ENCODE results near the gene IL19.

The IL19 gene

DNA sequence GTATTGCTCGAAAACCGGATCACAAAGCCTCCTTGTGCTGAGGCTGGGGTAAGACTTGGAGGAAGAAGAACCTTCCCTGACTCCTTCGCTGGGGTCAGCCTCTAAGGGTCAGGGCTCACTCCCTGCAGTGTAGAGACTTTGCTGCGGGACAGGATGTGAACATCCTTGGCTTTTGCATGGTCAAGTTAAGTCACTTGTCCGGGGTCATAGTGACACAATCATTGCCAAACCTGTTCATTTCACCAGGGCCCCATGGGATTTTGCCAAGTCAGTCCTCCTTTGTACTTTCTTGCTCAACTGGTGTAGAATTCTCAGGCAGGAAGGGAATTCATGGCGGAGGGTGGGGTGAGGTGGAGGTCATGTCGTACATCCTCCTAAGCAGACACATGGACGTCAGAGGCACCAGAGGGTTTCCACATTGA, 26.4 kb downstream of the IL19 start (continued):
- TF ChIP-seq, protein P1, sequence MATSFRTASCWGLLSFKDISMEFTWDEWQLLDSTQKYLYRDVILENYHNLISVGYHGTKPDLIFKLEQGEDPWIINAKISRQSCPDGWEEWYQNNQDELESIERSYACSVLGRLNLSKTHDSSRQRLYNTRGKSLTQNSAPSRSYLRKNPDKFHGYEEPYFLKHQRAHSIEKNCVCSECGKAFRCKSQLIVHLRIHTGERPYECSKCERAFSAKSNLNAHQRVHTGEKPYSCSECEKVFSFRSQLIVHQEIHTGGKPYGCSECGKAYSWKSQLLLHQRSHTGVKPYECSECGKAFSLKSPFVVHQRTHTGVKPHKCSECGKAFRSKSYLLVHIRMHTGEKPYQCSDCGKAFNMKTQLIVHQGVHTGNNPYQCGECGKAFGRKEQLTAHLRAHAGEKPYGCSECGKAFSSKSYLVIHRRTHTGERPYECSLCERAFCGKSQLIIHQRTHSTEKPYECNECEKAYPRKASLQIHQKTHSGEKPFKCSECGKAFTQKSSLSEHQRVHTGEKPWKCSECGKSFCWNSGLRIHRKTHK (tag by site-specific recombination; IDR thresholded peaks at IDR 0.05): no peak
- TF ChIP-seq ZNF23 (tag by site-specific recombination; IDR thresholded peaks at IDR 0.05; ENCODE audit: borderline replicate concordance): no peak
- no peak for TF ChIP-seq ZNF138 (tag by site-specific recombination; IDR thresholded peaks at IDR 0.05; ENCODE audit: borderline replicate concordance)

DNA sequence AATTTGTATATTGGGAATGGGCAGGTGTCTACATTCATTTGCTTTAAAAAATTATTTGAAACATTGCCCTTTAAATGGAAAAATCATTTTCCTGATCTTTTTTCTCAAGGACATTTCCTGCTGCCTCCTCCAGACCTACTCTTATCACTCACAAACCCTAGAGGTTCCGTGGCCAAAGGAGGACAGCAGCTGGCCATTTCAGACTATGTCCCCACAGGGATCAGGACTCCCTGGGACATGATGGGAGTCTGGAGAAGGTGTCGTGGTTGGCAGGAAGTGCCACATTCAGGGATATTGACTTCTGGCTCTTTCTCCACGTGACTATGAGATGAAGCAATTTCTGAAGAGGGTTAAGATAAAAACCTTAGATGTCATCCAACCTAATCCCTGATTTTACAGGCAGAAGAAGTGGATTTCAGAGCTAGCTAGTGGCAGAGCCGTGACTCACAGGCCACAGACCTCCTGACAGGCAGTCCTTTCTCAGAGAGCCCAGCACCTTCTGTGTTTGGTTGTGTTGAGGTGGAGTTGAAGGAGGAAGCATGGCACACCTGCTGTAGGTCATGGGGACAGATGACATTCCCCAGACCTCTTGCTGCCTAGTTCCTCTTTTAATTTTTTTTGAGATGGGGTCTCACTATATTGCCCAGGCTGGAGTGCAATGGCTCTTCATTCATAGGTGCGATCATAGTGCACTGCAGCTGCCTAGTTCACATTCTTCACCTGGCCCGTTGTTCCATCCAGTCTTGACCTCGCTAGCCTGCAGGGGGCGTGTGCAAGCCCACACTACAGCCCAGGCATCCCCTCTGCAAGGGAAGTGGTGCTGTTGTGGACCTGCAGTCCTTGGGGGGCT, 27.2 kb downstream of the IL19 start:
- Histone ChIP-seq H3K36me3 (ENCODE audit: control insufficient read depth in 2 of 2, insufficient read depth in 1 of 2, low read length in 2 of 2) (no peaks in the 10 kb centered on the region), H3K4me3 (ENCODE audit: low read depth, low read length) (no peak overlapping the region), H3K4me1 (ENCODE audit: control insufficient read depth, insufficient read depth, low read length) (no peaks in the 10 kb centered on the region), H3K9me3 (ENCODE audit: control insufficient read depth, insufficient read depth, low read depth, low read length) (no peaks in the 10 kb centered on the region), H3K27ac (ENCODE audit: extremely low read depth, low read depth, low read length) (no peak overlapping the region)
- ChIA-PET CTCF (interaction anchor here (0.6 to 3.3 kb wide), 21 partner anchors 9 to 941 kb away, joined by 3 to 23 read pairs (median 5); partner anchors contain the start of gene IL19), POLR2A (no interaction called here)
- TF ChIP-seq ZNF664 (tag by site-specific recombination; IDR thresholded peaks at IDR 0.05) (no peak), ZNF221 (tag by site-specific recombination; IDR thresholded peaks at IDR 0.05; ENCODE audit: borderline replicate concordance) (no peak), ZNF747 (tag by site-specific recombination; IDR thresholded peaks at IDR 0.05) (no peak), ZNF324 (tag by site-specific recombination; IDR thresholded peaks at IDR 0.05) (no peak), ZNF624 (tag by site-specific recombination; IDR thresholded peaks at IDR 0.05) (no peak), ZBTB17 (tag by site-specific recombination; IDR thresholded peaks at IDR 0.05) (0 out of 2 replicates have a peak, but pooled peaks have one; percentile 18), ZNF214 (tag by site-specific recombination; IDR thresholded peaks at IDR 0.05; ENCODE audit: borderline replicate concordance) (no peak), ZBTB1 (tag by site-specific recombination; IDR thresholded peaks at IDR 0.05) (no peak), ZFP37 (tag by site-specific recombination; IDR thresholded peaks at IDR 0.05) (no peak), ZNF121 (tag by site-specific recombination; IDR thresholded peaks at IDR 0.05) (0 out of 2 replicates have a peak, but pooled peaks have one; percentile 67), ZNF404 (tag by site-specific recombination; IDR thresholded peaks at IDR 0.05) (no peak), ZNF140 (tag by site-specific recombination; IDR thresholded peaks at IDR 0.05) (no peak), ZIC2 (tag by site-specific recombination; IDR thresholded peaks at IDR 0.05) (no peak), SP3 (tag by site-specific recombination; IDR thresholded peaks at IDR 0.05) (no peak), ZNF2 (tag by site-specific recombination; IDR thresholded peaks at IDR 0.05) (0 out of 2 replicates have a peak, but pooled peaks have one; percentile 44), GLI4 (tag by site-specific recombination; IDR thresholded peaks at IDR 0.05) (no peak), ZNF791 (tag by site-specific recombination; IDR thresholded peaks at IDR 0.05) (no peak)
- TF ChIP-seq, protein P2, sequence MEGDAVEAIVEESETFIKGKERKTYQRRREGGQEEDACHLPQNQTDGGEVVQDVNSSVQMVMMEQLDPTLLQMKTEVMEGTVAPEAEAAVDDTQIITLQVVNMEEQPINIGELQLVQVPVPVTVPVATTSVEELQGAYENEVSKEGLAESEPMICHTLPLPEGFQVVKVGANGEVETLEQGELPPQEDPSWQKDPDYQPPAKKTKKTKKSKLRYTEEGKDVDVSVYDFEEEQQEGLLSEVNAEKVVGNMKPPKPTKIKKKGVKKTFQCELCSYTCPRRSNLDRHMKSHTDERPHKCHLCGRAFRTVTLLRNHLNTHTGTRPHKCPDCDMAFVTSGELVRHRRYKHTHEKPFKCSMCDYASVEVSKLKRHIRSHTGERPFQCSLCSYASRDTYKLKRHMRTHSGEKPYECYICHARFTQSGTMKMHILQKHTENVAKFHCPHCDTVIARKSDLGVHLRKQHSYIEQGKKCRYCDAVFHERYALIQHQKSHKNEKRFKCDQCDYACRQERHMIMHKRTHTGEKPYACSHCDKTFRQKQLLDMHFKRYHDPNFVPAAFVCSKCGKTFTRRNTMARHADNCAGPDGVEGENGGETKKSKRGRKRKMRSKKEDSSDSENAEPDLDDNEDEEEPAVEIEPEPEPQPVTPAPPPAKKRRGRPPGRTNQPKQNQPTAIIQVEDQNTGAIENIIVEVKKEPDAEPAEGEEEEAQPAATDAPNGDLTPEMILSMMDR (tag by site-specific recombination; IDR thresholded peaks at IDR 0.05): peak; percentile 35; the same call in 1 of the 2 replicates
- TF ChIP-seq, protein P3, sequence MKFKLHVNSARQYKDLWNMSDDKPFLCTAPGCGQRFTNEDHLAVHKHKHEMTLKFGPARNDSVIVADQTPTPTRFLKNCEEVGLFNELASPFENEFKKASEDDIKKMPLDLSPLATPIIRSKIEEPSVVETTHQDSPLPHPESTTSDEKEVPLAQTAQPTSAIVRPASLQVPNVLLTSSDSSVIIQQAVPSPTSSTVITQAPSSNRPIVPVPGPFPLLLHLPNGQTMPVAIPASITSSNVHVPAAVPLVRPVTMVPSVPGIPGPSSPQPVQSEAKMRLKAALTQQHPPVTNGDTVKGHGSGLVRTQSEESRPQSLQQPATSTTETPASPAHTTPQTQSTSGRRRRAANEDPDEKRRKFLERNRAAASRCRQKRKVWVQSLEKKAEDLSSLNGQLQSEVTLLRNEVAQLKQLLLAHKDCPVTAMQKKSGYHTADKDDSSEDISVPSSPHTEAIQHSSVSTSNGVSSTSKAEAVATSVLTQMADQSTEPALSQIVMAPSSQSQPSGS (tag by site-specific recombination; IDR thresholded peaks at IDR 0.05; ENCODE audit: low read depth): no peak
- TF ChIP-seq, protein P4, sequence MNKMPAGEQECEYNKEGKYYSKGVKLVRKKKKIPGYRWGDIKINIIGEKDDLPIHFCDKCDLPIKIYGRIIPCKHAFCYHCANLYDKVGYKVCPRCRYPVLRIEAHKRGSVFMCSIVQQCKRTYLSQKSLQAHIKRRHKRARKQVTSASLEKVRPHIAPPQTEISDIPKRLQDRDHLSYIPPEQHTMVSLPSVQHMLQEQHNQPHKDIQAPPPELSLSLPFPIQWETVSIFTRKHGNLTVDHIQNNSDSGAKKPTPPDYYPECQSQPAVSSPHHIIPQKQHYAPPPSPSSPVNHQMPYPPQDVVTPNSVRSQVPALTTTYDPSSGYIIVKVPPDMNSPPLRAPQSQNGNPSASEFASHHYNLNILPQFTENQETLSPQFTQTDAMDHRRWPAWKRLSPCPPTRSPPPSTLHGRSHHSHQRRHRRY (tag by site-specific recombination; IDR thresholded peaks at IDR 0.05): no peak
- TF ChIP-seq, protein P5, sequence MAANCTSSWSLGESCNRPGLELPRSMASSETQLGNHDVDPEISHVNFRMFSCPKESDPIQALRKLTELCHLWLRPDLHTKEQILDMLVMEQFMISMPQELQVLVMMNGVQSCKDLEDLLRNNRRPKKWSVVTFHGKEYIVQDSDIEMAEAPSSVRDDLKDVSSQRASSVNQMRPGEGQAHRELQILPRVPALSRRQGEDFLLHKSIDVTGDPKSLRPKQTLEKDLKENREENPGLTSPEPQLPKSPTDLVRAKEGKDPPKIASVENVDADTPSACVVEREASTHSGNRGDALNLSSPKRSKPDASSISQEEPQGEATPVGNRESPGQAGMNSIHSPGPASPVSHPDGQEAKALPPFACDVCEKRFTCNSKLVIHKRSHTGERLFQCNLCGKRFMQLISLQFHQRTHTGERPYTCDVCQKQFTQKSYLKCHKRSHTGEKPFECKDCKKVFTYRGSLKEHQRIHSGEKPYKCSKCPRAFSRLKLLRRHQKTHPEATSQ (tag by site-specific recombination; IDR thresholded peaks at IDR 0.05): no peak
- TF ChIP-seq, protein P6, sequence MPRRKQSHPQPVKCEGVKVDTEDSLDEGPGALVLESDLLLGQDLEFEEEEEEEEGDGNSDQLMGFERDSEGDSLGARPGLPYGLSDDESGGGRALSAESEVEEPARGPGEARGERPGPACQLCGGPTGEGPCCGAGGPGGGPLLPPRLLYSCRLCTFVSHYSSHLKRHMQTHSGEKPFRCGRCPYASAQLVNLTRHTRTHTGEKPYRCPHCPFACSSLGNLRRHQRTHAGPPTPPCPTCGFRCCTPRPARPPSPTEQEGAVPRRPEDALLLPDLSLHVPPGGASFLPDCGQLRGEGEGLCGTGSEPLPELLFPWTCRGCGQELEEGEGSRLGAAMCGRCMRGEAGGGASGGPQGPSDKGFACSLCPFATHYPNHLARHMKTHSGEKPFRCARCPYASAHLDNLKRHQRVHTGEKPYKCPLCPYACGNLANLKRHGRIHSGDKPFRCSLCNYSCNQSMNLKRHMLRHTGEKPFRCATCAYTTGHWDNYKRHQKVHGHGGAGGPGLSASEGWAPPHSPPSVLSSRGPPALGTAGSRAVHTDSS (tag by site-specific recombination; IDR thresholded peaks at IDR 0.05): no peak
- TF ChIP-seq, protein P7, sequence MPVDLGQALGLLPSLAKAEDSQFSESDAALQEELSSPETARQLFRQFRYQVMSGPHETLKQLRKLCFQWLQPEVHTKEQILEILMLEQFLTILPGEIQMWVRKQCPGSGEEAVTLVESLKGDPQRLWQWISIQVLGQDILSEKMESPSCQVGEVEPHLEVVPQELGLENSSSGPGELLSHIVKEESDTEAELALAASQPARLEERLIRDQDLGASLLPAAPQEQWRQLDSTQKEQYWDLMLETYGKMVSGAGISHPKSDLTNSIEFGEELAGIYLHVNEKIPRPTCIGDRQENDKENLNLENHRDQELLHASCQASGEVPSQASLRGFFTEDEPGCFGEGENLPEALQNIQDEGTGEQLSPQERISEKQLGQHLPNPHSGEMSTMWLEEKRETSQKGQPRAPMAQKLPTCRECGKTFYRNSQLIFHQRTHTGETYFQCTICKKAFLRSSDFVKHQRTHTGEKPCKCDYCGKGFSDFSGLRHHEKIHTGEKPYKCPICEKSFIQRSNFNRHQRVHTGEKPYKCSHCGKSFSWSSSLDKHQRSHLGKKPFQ (tag by site-specific recombination; IDR thresholded peaks at IDR 0.05): no peak
